Endodermal cell (in vitro differentiated cells): ENCODE data around the gene CC2D2A. TPM values are rescaled to one million over a fixed set of nuclear protein-coding genes. Genes with fewer than 3 reads are reported as not detected.

Experiments used
- DNase-seq: peaks from one replicate; pipeline ENCODE4 v3.0.0-alpha.2; 2017
- H3K27ac ChIP-seq: 2 replicates; pipeline ENCODE4 v1.5.1; 2013; ENCODE audit warnings: mild to moderate bottlenecking, low read depth, low read length, moderate library complexity
- H3K27me3 ChIP-seq: 2 replicates; pipeline ENCODE4 v1.6.1; 2013; ENCODE audit warnings: mild to moderate bottlenecking, low read length, moderate library complexity; ENCODE audit not compliant: insufficient read depth, control insufficient read depth, poor library complexity, severe bottlenecking
- H3K36me3 ChIP-seq: 2 replicates; pipeline ENCODE4 v1.7.0; 2013; ENCODE audit warnings: mild to moderate bottlenecking, low read length, moderate library complexity; ENCODE audit not compliant: control insufficient read depth, insufficient read depth
- H3K4me1 ChIP-seq: one replicate; pipeline ENCODE4 v1.7.0; 2013; ENCODE audit warnings: low read length; ENCODE audit not compliant: control insufficient read depth, insufficient read depth
- H3K4me3 ChIP-seq: 2 replicates; pipeline ENCODE4 v1.5.1; 2013; ENCODE audit warnings: mild to moderate bottlenecking, low read length, moderate library complexity
- H3K9ac ChIP-seq: 2 replicates; pipeline ENCODE4 v1.6.1; 2013; ENCODE audit warnings: mild to moderate bottlenecking, low read length, moderate library complexity; ENCODE audit not compliant: poor library complexity, severe bottlenecking; ENCODE audit errors: extremely low read depth
- H3K9me3 ChIP-seq: 2 replicates; pipeline ENCODE4 v1.6.1; 2013; ENCODE audit warnings: mild to moderate bottlenecking, low read length, moderate library complexity; ENCODE audit not compliant: control insufficient read depth
- H3K27ac Mint-ChIP-seq: 2 replicates; pipeline ENCODE4 v1.8.0; 2020; ENCODE audit warnings: mixed read lengths
- H3K27me3 Mint-ChIP-seq: 2 replicates; pipeline ENCODE4 v1.8.0; 2021; ENCODE audit warnings: mild to moderate bottlenecking, mixed read lengths; ENCODE audit not compliant: insufficient read depth
- H3K36me3 Mint-ChIP-seq: 2 replicates; pipeline ENCODE4 v1.8.0; 2020; ENCODE audit warnings: low read depth, mixed read lengths
- H3K4me1 Mint-ChIP-seq: 2 replicates; pipeline ENCODE4 v1.8.0; 2020; ENCODE audit warnings: mixed read lengths
- H3K4me3 Mint-ChIP-seq: 2 replicates; pipeline ENCODE4 v1.8.0; 2020; ENCODE audit warnings: mild to moderate bottlenecking, moderate library complexity, mixed read lengths
- H3K9me3 Mint-ChIP-seq: 2 replicates; pipeline ENCODE4 v1.8.0; 2020; ENCODE audit warnings: mild to moderate bottlenecking, mixed read lengths
- CTCF ChIP-seq: fragments of 200-600 bp; sonication (generic); conservative IDR thresholded peaks from 2 replicates; pipeline ENCODE4 v1.5.0; 2021; ENCODE audit warnings: antibody characterized with exemption, mild to moderate bottlenecking
- WGBS, 2 experiments: methylation state at CpG; one replicate each; pipeline versions ENCODE4 v1.1.5 to v1.1.7; 2013; ENCODE audit warnings: missing lambda C conversion rate in 2 of 2, mixed read lengths in 1 of 2; ENCODE audit not compliant: insufficient coverage in 1 of 2, insufficient read length in 1 of 2; 5-methylcytosine and 5-hydroxymethylcytosine counted together
- total RNA-seq, 2 donors: library from RNA; stranded (reverse); fragmentation: NEBNext Ultra II Directional in 1 of 2; extraction: Animal tissue kit (Norgen Biotek cat#: 25700) in 1 of 2; gene quantifications; 2 replicates in 1 of 2; 3 replicates in 1 of 2; pipeline ENCODE4 v1.2.1, GENCODE V29; 2021

The CC2D2A gene
- total RNA-seq, 2 donors from 2014 or later: 12.3 to 25.2 TPM

GRCh38 chr4:15568821-15569220 is 99.1 kb downstream of the CC2D2A start:
- no peaks in the 10 kb centered on the region for H3K27me3 ChIP-seq
- H3K4me3 ChIP-seq: no peak overlapping the region
- TF ChIP-seq CTCF: no peak
- Mint-ChIP-seq H3K4me1 (no peaks in the 10 kb centered on the region), H3K27ac (no peak overlapping the region), H3K36me3 (peaks cover 54% of the 10 kb centered on the region), H3K4me3 (no peak overlapping the region), H3K27me3 (no peaks in the 10 kb centered on the region), H3K9me3 (no peaks in the 10 kb centered on the region)
- H3K9ac ChIP-seq: no peak overlapping the region
- H3K9me3 ChIP-seq: no peaks in the 10 kb centered on the region
- H3K4me1 ChIP-seq: no peaks in the 10 kb centered on the region
- H3K27ac ChIP-seq: no peak overlapping the region
- H3K36me3 ChIP-seq: peaks cover 13% of the 10 kb centered on the region
- DNase-seq: no peak

GRCh38 chr4:15569746-15570145 is 100.1 kb downstream of the CC2D2A start:
- Mint-ChIP-seq H3K4me3 (no peak overlapping the region), H3K27me3 (no peaks in the 10 kb centered on the region), H3K9me3 (no peaks in the 10 kb centered on the region), H3K27ac (no peak overlapping the region), H3K36me3 (peaks cover 51% of the 10 kb centered on the region), H3K4me1 (no peaks in the 10 kb centered on the region)
- no peak for TF ChIP-seq CTCF
- no peak for DNase-seq
- H3K9ac ChIP-seq: no peak overlapping the region
- H3K4me1 ChIP-seq: no peaks in the 10 kb centered on the region
- WGBS, 2 experiments: 95 to 100% methylated on average over 1 to 5 of the region's 5 CpGs
- no peaks in the 10 kb centered on the region for H3K9me3 ChIP-seq
- no peaks in the 10 kb centered on the region for H3K27me3 ChIP-seq
- no peak overlapping the region for H3K27ac ChIP-seq
- peaks cover 13% of the 10 kb centered on the region for H3K36me3 ChIP-seq
- H3K4me3 ChIP-seq: no peak overlapping the region

GRCh38 chr4:15575966-15576365 is 106.3 kb downstream of the CC2D2A start:
- no peaks in the 10 kb centered on the region for H3K36me3 ChIP-seq
- 82 to 92% methylated on average over 1 to 2 of the region's 2 CpGs for WGBS, 2 experiments
- peaks cover 5% of the 10 kb centered on the region for H3K36me3 Mint-ChIP-seq
- no peak overlapping the region for H3K4me3 Mint-ChIP-seq
- no peak overlapping the region for H3K27ac ChIP-seq
- no peaks in the 10 kb centered on the region for H3K9me3 ChIP-seq
- no peak for DNase-seq
- H3K4me3 ChIP-seq: no peak overlapping the region
- no peak overlapping the region for H3K9ac ChIP-seq
- H3K27ac Mint-ChIP-seq: no peak overlapping the region
- H3K4me1 ChIP-seq: peaks cover 2% of the 10 kb centered on the region
- no peak for TF ChIP-seq CTCF
- H3K4me1 Mint-ChIP-seq: no peaks in the 10 kb centered on the region
- no peaks in the 10 kb centered on the region for H3K27me3 ChIP-seq
- no peaks in the 10 kb centered on the region for H3K9me3 Mint-ChIP-seq
- no peaks in the 10 kb centered on the region for H3K27me3 Mint-ChIP-seq
